ENCODE data around the gene DNTTIP2.
"Not testable (repeated sequence)": the region's sequence is repeated elsewhere in the genome, so short reads cannot be mapped to it uniquely, and the experiment has no call there.

The DNTTIP2 gene

DNA sequence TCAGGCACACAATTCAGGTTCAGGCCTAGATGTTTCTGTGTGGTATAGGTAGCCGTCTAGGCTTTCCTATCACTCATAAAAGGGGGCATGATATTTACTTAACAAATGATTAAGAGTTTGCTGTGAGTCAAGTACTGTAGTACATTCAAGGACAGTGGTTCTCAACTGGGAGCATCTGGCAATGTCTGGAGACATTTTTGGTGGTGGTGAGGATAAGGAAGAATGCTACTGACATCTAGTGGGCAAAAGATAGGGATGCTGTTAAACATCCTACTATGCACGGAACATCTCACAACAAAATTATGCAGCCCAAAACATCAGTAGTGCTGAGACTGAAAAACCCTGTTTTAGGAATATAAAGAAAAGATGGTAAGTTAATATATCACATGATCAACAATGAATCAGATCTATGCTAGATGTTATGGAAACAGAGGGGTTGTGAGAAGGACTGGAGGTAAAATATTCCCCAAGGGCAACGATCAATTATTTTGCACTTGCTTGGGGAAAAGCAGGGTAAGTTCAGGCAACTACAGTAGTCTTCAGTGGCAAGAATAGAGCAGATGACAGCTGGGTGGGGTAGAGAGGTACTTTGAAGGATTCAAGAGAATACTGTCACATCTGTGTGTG lies 4.9 kb downstream of the DNTTIP2 start:
- no peak for DNase-seq

DNA sequence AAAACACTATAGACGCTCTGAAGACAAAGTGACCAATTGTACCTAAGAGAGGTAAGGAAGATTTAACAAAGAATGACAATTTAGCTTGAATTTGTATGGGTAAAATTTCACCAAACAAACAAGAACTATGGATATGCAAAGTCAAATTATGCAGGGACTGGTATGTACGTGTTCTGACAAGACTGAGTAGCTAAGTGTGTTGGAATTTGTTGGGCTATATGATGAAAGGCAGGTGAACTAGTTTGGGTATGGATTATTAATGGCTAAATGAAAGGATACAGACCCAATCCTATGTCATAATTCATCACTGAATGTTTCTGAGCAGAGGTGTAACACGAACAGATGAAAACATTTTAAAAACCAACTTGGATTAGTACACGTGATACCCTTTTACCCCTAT lies 7.6 kb downstream of the DNTTIP2 start:
- DNase-seq: no peak

DNA sequence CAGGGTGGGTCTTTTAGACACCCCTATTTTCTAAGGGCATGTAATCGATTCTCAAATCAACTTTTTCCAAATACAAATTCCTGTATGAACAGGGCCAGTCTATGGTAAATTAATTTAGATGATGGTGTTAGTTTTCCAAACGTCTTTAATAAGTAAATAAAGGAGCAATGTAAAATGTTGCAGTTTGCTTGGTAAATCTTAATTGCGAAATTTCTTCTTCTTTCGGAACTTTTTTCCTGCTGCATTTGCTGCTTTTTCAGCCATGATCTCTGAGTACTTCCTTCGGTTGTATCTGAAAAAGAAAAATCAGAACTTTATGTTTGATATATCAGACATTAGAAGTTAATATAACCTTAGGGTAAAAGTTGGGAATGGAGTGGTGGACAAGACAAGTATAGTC lies 9.4 kb downstream of the DNTTIP2 start:
- DNase-seq: no peak

DNA sequence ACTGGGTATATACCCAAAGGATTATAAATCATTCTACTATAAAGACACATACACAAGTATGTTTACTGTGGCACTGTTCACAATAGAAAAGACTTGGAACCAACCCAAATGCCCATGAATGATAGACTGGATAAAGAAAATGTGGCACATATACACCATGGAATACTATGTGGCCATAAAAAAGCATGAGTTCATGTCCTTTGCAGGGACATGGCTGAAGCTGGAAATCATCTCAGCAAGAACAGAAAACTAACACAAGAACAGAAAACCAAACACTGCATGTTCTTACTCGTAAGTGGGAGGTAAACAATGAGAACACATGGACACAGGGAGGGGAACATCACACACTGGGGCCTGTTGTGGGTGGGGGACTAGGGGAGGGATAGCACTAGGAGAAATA lies 10.5 kb downstream of the DNTTIP2 start:
- not testable (repeated sequence) for DNase-seq

DNA sequence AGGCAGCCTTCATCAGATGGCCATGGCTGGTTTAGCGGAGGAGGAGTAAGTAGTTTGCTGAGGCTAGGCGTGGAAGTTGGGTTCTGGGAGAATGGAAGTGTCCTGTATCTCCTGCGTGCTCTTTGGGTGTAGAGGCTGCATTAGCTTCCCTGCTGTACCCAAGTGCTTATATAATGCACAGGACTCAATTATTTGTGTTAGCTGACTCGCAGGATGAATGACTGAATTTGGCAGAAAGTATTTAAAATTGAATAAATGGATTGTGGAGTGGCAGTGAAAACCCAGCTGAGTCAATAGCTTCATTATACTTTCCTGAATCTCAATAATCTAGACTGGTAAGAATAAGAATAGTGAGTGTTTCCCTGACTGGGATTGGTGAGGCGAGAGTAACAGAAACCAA lies 13.8 kb downstream of the DNTTIP2 start:
- no peak for DNase-seq

DNA sequence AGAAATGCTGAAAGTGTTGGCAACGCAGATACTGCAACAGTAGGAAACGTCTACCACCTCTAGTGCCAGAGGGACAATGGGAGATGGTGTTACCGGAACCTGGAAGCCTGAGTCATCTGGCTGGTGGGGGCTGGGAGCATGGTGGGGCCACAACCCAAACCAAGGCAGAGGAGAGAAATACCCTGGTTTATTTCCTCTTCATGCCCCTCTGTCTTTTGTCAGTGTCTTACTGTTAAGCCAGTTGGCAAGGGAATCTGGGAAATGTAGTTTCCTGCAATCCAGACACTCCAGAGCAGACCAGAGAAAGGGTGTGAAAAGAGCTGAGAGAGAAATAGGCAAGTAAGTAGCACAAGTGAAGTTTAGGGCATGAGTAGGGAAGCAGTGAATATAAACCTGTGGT lies 14.8 kb downstream of the DNTTIP2 start:
- DNase-seq: no peak

DNA sequence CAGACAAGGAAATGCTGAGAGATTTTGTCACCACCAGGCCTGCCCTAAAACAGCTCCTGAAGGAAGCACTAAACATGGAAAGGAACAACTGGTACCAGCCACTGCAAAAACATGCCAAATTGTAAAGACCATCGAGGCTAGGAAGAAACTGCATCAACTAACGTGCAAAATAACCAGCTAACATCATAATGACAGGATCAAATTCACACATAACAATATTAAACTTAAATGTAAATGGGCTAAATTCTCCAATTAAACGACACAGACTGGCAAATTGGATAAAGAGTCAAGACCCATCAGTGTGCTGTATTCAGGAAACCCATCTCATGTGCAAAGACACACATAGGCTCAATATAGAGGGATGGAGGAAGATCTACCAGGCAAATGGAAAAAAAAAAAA lies 21.4 kb downstream of the DNTTIP2 start:
- not testable (repeated sequence) for DNase-seq

DNA sequence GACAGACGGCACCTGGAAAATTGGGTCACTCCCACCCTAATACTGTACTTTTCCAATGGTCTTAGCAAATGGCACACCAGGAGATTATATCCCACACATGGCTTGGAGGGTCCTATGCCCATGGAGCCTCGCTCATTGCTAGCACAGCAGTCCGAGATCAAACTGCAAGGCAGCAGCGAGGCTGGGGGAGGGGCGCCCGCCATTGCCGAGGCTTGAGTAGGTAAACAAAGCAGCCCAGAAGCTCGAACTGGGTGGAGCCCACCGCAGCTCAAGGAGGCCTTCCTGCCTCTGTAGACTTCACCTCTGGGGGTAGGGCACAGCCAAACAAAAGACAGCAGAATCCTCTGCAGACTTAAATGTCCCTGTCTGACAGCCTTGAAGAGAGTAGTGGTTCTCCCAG lies 23.0 kb downstream of the DNTTIP2 start:
- not testable (repeated sequence) for DNase-seq

DNA sequence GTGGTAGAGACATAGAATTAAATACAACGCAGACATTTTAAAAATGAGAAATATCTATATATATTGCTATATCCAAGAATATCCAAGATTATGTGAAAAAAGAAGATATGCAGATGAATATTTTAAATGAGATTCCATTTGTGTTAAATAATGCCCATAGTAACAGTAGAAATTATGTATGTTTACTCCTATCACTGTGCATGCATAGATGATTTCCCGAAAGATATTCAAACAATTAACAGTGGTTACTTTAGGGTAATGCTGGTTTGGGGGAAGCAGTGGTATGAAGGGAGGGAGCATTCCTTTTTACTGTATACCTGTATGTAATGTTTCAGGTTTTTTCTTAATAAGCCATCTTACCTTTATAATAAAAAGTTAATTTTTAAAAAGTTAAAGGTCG lies 25.1 kb downstream of the DNTTIP2 start:
- DNase-seq: no peak

DNA sequence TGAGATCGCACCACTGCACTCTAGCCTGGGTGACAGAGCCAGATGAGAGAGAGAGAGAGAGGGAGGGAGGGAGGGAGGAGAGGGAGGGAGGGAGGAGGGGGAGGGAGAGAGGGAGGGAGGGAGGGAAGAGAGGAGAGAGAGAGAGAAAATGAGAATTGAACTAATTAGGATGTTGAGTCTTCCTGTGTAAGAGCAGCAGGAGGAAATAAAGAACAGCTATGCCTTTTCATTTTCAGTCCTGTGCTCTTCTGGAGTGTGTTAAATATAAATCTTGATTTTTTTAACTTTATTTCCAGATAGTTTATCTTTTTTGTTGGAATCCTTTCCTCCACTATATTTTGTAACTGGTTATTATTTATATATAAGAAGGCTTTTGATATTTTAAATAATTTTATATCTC lies 27.1 kb downstream of the DNTTIP2 start:
- no peak for DNase-seq

DNA sequence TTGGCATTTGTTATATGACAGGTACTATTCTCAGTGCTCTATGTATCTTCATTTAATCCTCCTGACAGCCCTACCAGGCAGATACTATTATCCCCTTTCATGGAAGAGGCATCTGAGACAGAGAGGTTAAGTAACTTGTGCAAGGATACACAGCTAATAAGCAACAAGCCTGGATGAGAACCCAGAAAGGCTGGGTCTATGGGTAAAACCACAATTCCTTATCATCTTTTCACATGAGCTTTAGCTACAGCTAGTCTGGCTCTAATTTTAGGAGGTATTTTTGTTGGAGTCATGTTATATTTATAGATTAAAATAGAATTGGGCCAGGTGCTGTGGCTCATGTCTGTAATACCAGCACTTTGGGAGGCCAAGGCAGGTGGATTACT lies 27.7 kb downstream of the DNTTIP2 start:
- DNase-seq: no peak

DNA sequence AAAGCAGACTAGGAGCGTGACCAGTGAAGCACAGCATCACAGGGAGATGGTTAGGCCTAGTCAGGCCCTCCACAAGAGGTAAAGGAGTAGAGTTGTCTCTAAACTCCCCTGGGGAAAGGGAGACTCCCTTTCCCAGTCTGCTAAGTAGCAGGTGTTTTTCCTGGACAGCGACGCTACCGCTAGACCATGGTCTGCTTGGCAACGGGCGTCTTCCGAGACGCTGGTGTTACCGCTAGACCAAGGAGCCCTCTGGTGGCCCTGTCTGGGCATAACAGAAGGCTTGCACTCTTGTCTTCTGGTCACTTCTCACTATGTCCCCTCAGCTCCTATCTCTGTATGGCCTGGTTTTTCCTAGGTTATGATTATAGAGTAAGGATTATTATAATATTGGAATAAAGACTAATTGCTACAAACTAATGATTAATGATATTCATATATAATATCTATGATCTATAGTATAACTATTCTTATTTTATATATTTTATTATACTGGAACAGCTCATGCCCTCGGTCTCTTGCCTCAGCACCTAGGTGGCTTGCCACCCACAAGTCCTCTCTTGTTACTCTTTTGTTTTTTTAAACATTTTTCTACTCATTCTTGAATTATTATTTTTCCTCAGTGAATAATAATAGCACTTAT lies 28.2 kb downstream of the DNTTIP2 start:
- DNase-seq: peak; percentile 70

DNA sequence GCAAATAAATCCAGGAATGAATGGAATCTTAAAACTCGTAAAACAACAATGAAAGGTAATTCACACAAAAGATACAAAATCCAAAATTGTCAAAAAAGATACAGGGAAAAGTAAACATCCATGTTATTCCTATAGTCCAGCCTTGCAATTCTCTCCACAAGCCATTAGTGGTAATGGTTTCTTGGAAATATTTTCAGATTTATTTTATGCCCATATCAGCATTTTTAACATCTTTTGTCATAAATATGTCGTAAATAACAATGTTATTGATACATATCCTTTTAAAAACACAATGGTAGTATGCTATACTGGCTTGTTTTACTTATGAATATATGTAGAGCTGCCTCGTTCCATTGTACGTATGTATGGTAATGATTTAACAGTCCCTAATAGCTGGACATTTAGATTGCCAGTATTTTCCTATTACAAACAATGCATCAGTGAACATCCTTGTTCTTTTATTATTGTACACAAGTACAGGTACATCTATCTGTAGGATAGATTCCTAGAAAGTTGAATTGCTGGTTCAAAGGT lies 30.6 kb downstream of the DNTTIP2 start:
- no peak for DNase-seq

DNA sequence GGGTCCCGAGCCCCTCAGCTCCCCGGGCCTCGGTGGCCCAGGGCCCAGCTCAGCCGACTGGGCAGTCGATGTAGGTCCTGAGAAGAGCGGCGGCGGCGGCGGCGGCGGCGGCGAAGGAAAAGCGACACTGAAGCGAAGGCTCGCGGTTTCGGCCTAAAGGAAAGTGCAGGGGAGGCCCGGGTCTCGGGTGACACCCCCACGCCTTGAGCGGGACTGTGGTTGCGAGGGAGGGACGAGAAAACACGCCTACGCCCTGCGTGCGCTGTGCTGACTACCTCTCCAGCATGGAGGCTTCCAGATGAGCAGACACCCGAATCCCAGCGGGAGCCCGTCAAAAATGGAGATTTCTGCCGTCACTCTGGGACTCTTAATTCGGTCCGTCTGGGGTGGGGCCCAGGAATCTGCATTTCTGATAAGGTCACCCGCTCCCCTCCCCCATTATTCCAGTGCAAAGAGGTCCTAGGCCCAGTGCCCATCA lies 31.2 kb downstream of the DNTTIP2 start:
- peak; percentile 75 for DNase-seq

DNA sequence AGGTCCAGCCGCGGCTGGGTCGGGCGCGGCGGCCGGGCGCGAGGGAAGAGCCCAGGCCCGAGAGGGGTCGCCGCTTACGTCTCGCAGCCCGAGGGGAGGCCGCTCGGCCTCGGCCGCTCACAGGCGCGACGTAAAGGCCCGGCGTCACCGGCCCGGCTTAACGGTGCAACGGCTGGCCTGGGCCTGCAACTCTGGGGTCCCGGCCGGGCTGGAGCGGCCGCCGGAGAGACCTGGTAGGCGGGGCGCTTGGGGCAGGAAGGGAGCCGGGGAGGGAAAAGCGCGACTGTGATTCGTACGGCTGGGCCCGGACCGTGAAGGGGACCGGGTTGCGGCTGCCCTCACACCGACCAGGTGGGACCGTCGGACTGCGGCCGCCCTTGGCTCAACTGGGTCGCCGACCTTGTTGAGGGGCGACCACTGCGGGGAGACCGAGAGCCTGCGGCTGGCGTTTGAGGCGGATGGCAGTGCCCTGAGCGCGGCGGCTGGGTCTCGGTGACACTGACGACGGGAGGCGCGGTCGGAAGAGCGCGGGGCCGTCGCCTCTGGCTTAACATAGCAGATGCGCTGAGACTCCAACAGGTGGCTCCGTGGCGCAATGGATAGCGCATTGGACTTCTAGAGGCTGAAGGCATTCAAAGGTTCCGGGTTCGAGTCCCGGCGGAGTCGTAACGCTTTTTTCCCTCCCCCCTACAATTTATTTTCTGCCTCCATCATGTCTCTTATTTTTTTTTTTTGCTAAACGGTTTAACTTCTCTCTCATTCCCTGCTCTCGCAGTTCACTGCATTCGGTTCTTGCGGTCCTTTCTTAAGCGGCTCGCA lies 31.8 kb downstream of the DNTTIP2 start:
- peak; percentile 94 for DNase-seq

DNA sequence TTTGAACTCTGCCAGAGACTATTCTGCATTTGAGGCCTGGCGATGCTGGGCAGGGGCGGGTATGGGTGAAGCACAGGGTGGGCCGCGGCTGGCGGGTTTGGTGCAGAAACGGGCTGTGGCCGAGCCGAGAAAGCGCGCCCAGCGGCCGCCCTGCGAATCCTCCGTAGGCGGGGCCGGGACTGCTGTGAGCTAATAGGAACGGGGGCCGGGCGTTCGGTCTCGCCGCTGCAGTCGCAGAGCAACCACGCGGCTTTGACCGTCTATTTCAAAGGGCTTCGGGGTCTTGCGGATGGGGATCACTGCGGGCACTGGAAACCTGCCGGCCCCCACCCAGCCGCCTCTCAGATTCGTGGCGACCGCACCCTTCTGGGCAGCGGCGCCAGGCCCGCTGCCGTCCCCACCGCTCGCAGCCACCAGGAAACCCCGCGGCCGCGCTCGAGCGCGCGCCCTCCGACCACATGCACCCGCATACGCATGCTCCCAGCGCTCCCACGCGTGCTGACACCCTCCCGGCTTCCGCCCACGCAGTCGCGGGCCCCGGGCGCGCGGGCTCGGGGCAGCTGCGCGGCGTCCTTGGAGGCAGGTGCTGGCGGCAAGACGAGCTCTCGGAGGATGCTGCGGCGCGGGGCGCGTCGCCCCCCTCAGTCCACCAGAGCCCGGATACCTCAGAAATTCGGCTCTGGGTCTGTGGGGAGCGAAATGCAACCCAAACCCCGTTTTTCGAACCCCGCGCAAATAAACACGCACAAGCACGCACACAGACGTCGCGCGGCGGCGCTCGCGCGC lies 32.6 kb downstream of the DNTTIP2 start:
- DNase-seq: peak; percentile 85

DNA sequence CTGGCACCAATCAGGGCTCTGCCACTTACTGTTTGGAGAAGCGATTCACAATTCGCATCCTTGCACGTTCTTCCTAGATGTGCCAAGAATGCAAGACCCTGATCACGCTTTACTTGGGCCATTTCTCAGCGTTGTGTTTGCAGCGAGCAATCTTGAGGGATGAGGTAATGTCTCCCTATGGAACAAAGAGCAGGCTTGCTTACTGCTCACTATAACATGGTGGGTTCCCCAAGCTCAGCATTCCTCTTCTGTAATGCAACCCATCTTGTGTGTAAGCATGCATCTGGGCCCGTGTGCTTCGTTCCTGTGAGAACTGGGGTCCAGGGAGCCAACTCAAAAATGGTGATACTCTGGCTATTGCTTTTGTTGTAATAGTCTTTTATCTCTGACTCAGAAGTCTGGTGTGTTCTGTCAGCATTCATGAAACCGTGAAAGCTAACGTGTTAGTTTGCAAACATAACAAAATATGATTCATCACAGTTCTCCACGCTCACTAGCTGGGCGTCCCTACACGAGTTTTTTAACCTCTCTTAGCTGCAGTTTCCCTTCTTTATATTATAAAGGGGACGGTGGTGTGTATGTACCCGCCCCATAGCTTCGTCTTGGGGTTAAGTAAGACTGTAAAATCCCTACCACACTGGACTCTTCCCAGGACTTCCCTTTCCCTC lies 33.3 kb downstream of the DNTTIP2 start:
- no peak for DNase-seq

DNA sequence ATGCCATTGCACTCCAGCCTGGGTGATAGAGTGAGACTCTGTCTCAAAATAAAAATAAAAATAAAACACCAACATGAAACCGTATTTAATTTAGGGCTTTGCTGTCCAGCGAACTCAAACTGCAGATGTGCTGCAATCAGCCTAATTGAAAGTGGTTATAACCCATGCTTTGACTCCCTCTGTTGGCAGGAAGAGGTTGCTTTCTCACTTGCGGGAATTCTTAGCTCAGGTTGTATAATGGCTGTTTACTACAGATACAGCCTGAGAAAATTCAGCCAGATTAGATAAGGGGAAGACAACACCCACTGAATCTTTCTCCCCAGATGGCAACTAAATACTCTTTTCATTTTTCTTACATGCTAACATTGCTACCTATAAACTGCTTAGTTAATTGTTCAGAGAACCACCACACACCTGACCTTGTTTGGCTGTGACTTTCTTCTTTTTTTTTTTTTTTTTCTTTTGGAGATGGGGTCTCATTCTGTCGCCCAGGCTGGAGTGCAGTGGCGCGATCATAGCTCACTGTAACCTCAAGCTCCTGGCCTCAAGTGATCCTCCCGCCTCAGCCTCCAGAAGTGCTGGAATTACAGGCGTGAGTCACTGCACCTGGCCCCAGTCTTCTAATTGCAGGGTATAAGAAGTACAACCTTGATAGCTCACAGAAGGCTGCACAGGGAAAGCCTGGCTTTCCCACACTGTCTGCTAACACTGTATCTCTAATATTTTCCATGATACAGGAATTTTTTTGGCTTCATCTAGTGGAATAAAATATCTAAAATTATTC lies 34.6 kb downstream of the DNTTIP2 start:
- DNase-seq: peak; percentile 46

DNA sequence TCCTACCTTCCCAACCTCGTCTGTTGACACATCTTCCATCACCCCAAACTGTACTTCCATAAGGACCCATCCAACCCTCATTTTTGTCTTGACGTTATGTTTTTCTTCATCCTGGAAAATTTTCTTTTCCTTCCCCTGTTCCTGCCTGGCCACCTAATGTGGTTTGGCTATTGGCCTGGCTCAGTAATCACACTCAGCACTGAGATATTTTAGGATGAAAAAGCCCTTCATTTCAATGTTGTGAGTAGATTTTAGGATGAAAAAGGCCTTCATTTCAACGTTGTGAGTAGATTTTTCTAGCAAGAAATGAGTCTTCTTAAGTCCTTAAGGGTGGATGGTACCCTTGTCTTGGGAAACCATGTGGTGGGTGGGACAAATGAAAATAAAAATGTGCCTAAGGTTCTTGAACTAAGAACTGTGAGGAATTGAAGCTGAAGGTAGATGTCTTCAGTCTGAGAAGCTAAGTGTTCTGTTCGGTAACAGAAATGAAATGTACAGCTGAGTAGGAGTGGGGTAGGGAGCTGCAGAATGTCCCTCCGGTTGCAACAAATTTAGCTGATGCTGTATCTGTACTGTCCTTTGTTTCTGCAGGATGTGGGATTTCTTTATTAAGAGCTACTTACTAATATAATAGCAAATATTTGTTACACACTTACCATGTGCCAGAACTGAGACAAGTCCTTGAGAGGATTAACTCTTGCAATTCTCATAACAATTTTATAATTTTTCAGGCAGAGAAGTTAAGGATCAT lies 36.1 kb downstream of the DNTTIP2 start:
- no peak for DNase-seq

DNA sequence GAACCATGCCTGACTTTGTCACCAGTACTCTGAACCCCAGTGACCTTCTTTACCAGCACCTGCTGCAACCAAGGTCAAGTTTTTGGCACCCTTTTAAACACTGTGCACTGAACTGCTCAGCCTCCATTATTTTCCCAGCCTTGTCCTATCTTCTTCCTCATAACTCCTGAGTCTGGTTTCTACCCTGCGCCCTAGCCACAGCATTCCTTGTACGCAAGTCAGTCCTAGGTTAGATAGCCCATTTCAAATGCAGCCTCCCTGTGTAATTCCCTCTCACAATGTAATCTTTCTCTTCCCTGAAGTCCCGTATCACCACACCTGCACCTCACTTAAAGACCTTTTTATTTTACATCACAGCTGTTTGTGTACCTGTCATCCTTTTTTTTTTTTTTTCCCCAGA lies 37.2 kb downstream of the DNTTIP2 start:
- no peak for DNase-seq
